IMR-90 (cell line): Measurements from ENCODE around the gene TRNT1.

Experiments
- BHLHE40 ChIP-seq: fragments of 150-350 bp; IDR thresholded peaks from 2 replicates; pipeline ENCODE4 v1.6.1; 2016; ENCODE audit warnings: mild to moderate bottlenecking, low read depth, low read length
- CEBPB ChIP-seq: IDR thresholded peaks from 2 replicates; pipeline ENCODE4 v1.6.1; 2012; ENCODE audit warnings: low read depth, low read length, improper control_type of control experiment
- CHD1 ChIP-seq: IDR thresholded peaks from 2 replicates; pipeline ENCODE4 v1.6.1; 2012; ENCODE audit warnings: low read depth, low read length, improper control_type of control experiment
- CTCF ChIP-seq: conservative IDR thresholded peaks from 2 replicates; pipeline ENCODE4 v1.5.1; 2012; ENCODE audit warnings: mild to moderate bottlenecking, low read depth, low read length, improper control_type of control experiment
- MXI1 ChIP-seq: IDR thresholded peaks from 2 replicates; pipeline ENCODE4 v1.6.1; 2012; ENCODE audit warnings: low read depth, mild to moderate bottlenecking, low read length, moderate library complexity, borderline replicate concordance
- NFE2L2 ChIP-seq: fragments of 150-350 bp; IDR thresholded peaks from 2 replicates; pipeline ENCODE4 v1.6.1; 2016; ENCODE audit warnings: low read depth, mild to moderate bottlenecking, low read length
- POLR2A ChIP-seq: IDR thresholded peaks from 2 replicates; pipeline ENCODE4 v1.6.1; 2012; ENCODE audit warnings: mild to moderate bottlenecking, low read depth, low read length
- RAD21 ChIP-seq: IDR thresholded peaks from 2 replicates; pipeline ENCODE4 v1.6.1; 2012; ENCODE audit warnings: low read length, improper control_type of control experiment
- RCOR1 ChIP-seq: IDR thresholded peaks from 2 replicates; pipeline ENCODE4 v1.6.1; 2012; ENCODE audit warnings: mild to moderate bottlenecking, low read length, improper control_type of control experiment; ENCODE audit not compliant: insufficient replicate concordance
- RFX5 ChIP-seq: IDR thresholded peaks from 2 replicates; pipeline ENCODE4 v1.8.0; 2012; ENCODE audit warnings: low read depth, mild to moderate bottlenecking, low read length, moderate library complexity
- SMC3 ChIP-seq: fragments of 150-350 bp; IDR thresholded peaks from 2 replicates; pipeline ENCODE4 v1.6.1; 2016; ENCODE audit warnings: low read depth, mild to moderate bottlenecking, antibody characterized with exemption, low read length, moderate library complexity
- USF2 ChIP-seq: fragments of 150-350 bp; IDR thresholded peaks from 2 replicates; pipeline ENCODE4 v1.6.1; 2017; ENCODE audit warnings: mild to moderate bottlenecking, antibody characterized with exemption, low read length, low read depth

GRCh38 chr3:3082234-3082924 is 44.4 kb upstream of the TRNT1 start:
- TF ChIP-seq CTCF (no peak), POLR2A (no peak), CEBPB (no peak), RAD21 (no peak), BHLHE40 (no peak), USF2 (no peak), SMC3 (no peak), MXI1 (no peak), RFX5 (no peak), RCOR1 (no peak), NFE2L2 (no peak), CHD1 (no peak)
